ENCODE data around the gene GAN.

DNA sequence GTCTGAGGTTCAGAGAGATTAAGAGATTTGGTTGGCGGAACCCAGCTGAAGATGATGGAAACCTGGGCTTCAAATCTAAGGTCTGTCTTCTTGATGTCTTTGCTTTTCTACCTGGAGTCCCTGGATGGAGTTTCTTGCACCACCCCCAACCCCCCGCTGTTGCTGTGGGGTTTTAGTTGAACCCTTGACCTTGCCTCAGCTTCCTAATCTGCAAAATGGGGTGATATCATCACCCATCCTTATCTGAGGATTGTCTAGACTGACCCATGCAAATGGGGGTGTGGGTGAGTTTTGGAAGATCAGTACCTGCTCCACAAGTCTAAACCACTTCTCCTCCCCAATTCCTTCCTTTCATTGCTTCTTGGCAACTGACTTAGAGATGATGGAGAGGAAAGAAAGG, 120.8 kb downstream of the GAN start:
- TF ChIP-seq CTCF (IDR thresholded peaks at IDR 0.05; ENCODE audit: low read depth, low read length) = no peak
- no peak for TF ChIP-seq EZH2phosphoT487 (IDR thresholded peaks at IDR 0.05; ENCODE audit: low read depth)

Data from OCI-LY3 (cell line).